CD4-positive, alpha-beta T cell treated with Interleukin-6 at 100 ng/mL for 8 hours (primary cell): ENCODE results near the gene CDKN2AIP.
A peak's percentile ranks its signal among the peaks of the same experiment; 100 is the strongest.

Experiments used
- DNase-seq: peaks from one replicate; pipeline ENCODE4 v3.0.0-alpha.2; 2020; ENCODE audit warnings: mixed read lengths, low spot score

The CDKN2AIP gene

GRCh38 chr4:183444214-183445096 is at the start of gene CDKN2AIP:
Gene CDKN2AIP (plus strand): TSS chr4:183444636. CDS start chr4:183444798, 162 bp downstream.
- peak; percentile 93 for DNase-seq

GRCh38 chr4:183395395-183395794 is 49.0 kb upstream of the CDKN2AIP start:
- DNase-seq: no peak

GRCh38 chr4:183396227-183396637 is 48.2 kb upstream of the CDKN2AIP start:
- no peak for DNase-seq

- DNase-seq: no peak
Measured at GRCh38 chr4:183397741-183398297, 46.6 kb upstream of the CDKN2AIP start.

- peak; percentile 61 for DNase-seq
Measured at GRCh38 chr4:183398298-183399125, 45.9 kb upstream of the CDKN2AIP start.

GRCh38 chr4:183399126-183399522 is 45.3 kb upstream of the CDKN2AIP start:
- no peak for DNase-seq

- no peak for DNase-seq
Measured at GRCh38 chr4:183399616-183400015, 44.8 kb upstream of the CDKN2AIP start.

GRCh38 chr4:183400035-183400434 is 44.4 kb upstream of the CDKN2AIP start:
- DNase-seq: no peak

- no peak for DNase-seq
Measured at GRCh38 chr4:183401473-183401872, 43.0 kb upstream of the CDKN2AIP start.

GRCh38 chr4:183402771-183403170 is 41.7 kb upstream of the CDKN2AIP start:
- DNase-seq: no peak

- DNase-seq: no peak
Measured at GRCh38 chr4:183403486-183403885, 41.0 kb upstream of the CDKN2AIP start.

GRCh38 chr4:183403961-183404360 is 40.5 kb upstream of the CDKN2AIP start:
- no peak for DNase-seq

GRCh38 chr4:183405303-183405702 is 39.1 kb upstream of the CDKN2AIP start:
- DNase-seq: no peak

- peak; percentile 86 for DNase-seq
Measured at GRCh38 chr4:183407128-183407585, 37.3 kb upstream of the CDKN2AIP start.

GRCh38 chr4:183407635-183408464 is 36.6 kb upstream of the CDKN2AIP start:
- DNase-seq: no peak

GRCh38 chr4:183408796-183409195 is 35.6 kb upstream of the CDKN2AIP start:
- DNase-seq: no peak

- no peak for DNase-seq
Measured at GRCh38 chr4:183409483-183409882, 35.0 kb upstream of the CDKN2AIP start.

GRCh38 chr4:183409934-183410333 is 34.5 kb upstream of the CDKN2AIP start:
- no peak for DNase-seq

- DNase-seq: no peak
Measured at GRCh38 chr4:183411291-183411861, 33.1 kb upstream of the CDKN2AIP start.

GRCh38 chr4:183412821-183413220 is 31.6 kb upstream of the CDKN2AIP start:
- no peak for DNase-seq
